NB4 (cell line): Measurements from ENCODE around the gene ISOC1.

ENCODE experiments used
- DNase-seq: peaks from one replicate; pipeline ENCODE4 v3.0.0; 2010; ENCODE audit warnings: low read depth
- H3K4me3 ChIP-seq: one replicate; pipeline ENCODE4 v1.5.1; 2011; ENCODE audit warnings: mild to moderate bottlenecking, low read depth, low read length, moderate library complexity
- CTCF ChIP-seq: IDR thresholded peaks from one replicate; pipeline ENCODE4 v1.5.1; 2012; ENCODE audit warnings: low read depth, low read length
- MAX ChIP-seq: IDR thresholded peaks from 2 replicates; pipeline ENCODE4 v1.6.1; 2011; ENCODE audit warnings: low read depth, low read length
- MYC ChIP-seq: IDR thresholded peaks from 2 replicates; pipeline ENCODE4 v1.6.1; 2011; ENCODE audit warnings: low read depth, low read length
- POLR2A ChIP-seq: IDR thresholded peaks from 2 replicates; pipeline ENCODE4 v1.6.1; 2011; ENCODE audit warnings: mild to moderate bottlenecking; ENCODE audit not compliant: insufficient read length; ENCODE audit errors: extremely low read depth

ISOC1 gene

GRCh38 chr5:129079496-129079895, 15.1 kb upstream of the ISOC1 start:
- no peak for DNase-seq
- no peak for TF ChIP-seq MAX
- no peak for TF ChIP-seq POLR2A
- TF ChIP-seq CTCF: no peak
- TF ChIP-seq MYC: no peak
- H3K4me3 ChIP-seq: no peak overlapping the region

- H3K4me3 ChIP-seq: no peak overlapping the region
- DNase-seq: no peak
- TF ChIP-seq MYC: no peak
- no peak for TF ChIP-seq POLR2A
- TF ChIP-seq MAX: no peak
- TF ChIP-seq CTCF: no peak
These were observed 13.8 kb upstream of the ISOC1 start for GRCh38 chr5:129080766-129081165.

GRCh38 chr5:129082225-129083136, 12.1 kb upstream of the ISOC1 start:
- no peak for DNase-seq
- TF ChIP-seq MAX: no peak
- TF ChIP-seq POLR2A: no peak
- no peak for TF ChIP-seq MYC
- no peak for TF ChIP-seq CTCF
- H3K4me3 ChIP-seq: no peak overlapping the region

DNA sequence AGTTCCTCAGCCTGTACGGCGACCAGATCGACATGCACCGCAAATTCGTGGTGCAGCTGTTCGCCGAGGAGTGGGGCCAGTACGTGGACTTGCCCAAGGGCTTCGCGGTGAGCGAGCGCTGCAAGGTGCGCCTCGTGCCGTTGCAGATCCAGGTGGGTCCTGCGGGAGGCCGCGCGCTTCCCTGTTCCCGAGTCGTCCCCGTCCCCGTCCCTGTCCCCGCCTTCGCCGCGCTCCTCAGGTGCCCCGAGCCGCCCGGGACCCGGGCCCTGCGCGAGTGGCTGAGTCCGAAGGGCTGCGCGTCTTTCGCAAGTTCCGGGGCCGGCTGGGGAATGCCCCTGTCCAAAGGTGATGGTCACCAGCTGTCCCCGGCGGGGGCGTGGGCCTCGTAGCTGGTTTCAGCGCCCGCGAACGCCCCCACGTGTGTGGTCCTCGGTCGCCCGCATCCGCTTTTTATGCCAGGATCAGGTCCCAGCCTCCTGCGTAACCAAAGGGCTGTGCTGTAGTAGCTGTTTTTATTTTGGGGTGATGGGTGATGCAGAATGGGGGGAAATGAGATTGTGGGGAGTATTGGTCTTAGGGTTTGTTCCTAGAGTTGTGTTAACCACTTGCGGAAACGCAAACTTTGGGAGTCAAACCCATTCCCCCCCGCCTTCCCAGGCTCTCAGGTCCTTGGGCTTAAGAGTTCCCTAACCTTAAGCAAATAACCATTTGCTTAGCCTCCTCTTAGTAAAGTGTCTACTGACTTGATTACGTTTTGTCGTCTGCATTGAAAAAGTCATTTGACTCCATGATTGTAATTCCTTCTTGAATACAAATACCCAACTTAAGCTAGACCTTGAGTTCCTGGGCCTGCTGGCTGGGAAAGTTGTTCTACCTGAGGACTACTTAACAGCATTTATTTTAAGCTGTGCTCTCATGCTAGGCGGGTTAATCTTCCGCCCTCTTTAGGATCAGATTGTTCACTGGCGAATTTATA, 663 bp downstream of the ISOC1 start:
- DNase-seq: peak; percentile 69
- peak overlapping the region; percentile 78 for H3K4me3 ChIP-seq
- TF ChIP-seq MAX (peak; percentile 41; the same call in 1 of the 2 replicates), POLR2A (no peak), MYC (peak; percentile 70), CTCF (no peak)

GRCh38 chr5:129096382-129096991, 1.9 kb downstream of the ISOC1 start:
- H3K4me3 ChIP-seq: no peak overlapping the region
- no peak for DNase-seq
- TF ChIP-seq POLR2A: no peak
- TF ChIP-seq MAX: no peak
- no peak for TF ChIP-seq MYC
- no peak for TF ChIP-seq CTCF
